Astrocyte (in vitro differentiated cells and primary cell): Measurements from ENCODE around the gene PEX3. TPM values are rescaled to one million over a fixed set of nuclear protein-coding genes. Genes with fewer than 3 reads are reported as not detected.

Experiments used
- DNase-seq: peaks from one replicate; pipeline ENCODE4 v3.0.0-alpha.2; 2010; ENCODE audit warnings: low read depth
- FAIRE-seq: peaks from 2 replicates; lab custom pipeline; 2011; peaks lifted over from hg19 to GRCh38; lab: Jason Lieb, UNC
- H2AFZ ChIP-seq: 2 replicates; pipeline ENCODE4 v1.6.0; 2012; ENCODE audit warnings: low read depth, low read length, inconsistent platforms
- H3K27ac ChIP-seq: 2 replicates; pipeline ENCODE4 v1.5.1; 2011; ENCODE audit warnings: low read depth, low read length, inconsistent platforms
- H3K27me3 ChIP-seq: 2 replicates; pipeline ENCODE4 v1.6.0; 2011; ENCODE audit warnings: low read length, inconsistent platforms; ENCODE audit not compliant: insufficient read depth
- H3K36me3 ChIP-seq: 2 replicates; pipeline ENCODE4 v1.5.1; 2011; ENCODE audit warnings: low read length, inconsistent platforms; ENCODE audit not compliant: insufficient read depth
- H3K4me1 ChIP-seq: 2 replicates; pipeline ENCODE4 v1.5.1; 2011; ENCODE audit warnings: low read length, inconsistent platforms; ENCODE audit not compliant: insufficient read depth
- H3K4me2 ChIP-seq: 2 replicates; pipeline ENCODE4 v1.6.0; 2012; ENCODE audit warnings: low read length, inconsistent platforms
- H3K4me3 ChIP-seq: 2 replicates; pipeline ENCODE4 v1.5.1; 2011; ENCODE audit warnings: low read depth, mild to moderate bottlenecking, low read length, inconsistent platforms; ENCODE audit not compliant: insufficient read depth
- H3K79me2 ChIP-seq: 2 replicates; pipeline ENCODE4 v1.6.0; 2012; ENCODE audit warnings: mild to moderate bottlenecking, low read length, inconsistent platforms; ENCODE audit not compliant: insufficient read depth
- H3K9ac ChIP-seq: 2 replicates; pipeline ENCODE4 v1.6.0; 2012; ENCODE audit warnings: mild to moderate bottlenecking, low read length, inconsistent platforms
- H3K9me3 ChIP-seq: 2 replicates; pipeline ENCODE4 v1.5.1; 2012; ENCODE audit warnings: low read depth, mild to moderate bottlenecking, low read length, inconsistent platforms; ENCODE audit not compliant: insufficient read depth
- H4K20me1 ChIP-seq: 2 replicates; pipeline ENCODE4 v1.6.0; 2012; ENCODE audit warnings: low read length, inconsistent platforms; ENCODE audit not compliant: insufficient read depth
- H3K27ac Mint-ChIP-seq: one replicate; pipeline ENCODE4 v1.8.0; 2021; ENCODE audit warnings: mild to moderate bottlenecking, mixed read lengths; ENCODE audit not compliant: unreplicated experiment
- H3K27me3 Mint-ChIP-seq: one replicate; pipeline ENCODE4 v1.8.0; 2021; ENCODE audit warnings: low read depth, mixed read lengths; ENCODE audit not compliant: unreplicated experiment
- H3K36me3 Mint-ChIP-seq: one replicate; pipeline ENCODE4 v1.8.0; 2021; ENCODE audit warnings: low read depth, mixed read lengths; ENCODE audit not compliant: unreplicated experiment
- H3K4me1 Mint-ChIP-seq: one replicate; pipeline ENCODE4 v1.8.0; 2021; ENCODE audit warnings: low read depth, mixed read lengths; ENCODE audit not compliant: unreplicated experiment
- H3K4me3 Mint-ChIP-seq: one replicate; pipeline ENCODE4 v1.8.0; 2021; ENCODE audit warnings: mild to moderate bottlenecking, moderate library complexity, mixed read lengths; ENCODE audit not compliant: unreplicated experiment
- H3K9me3 Mint-ChIP-seq: one replicate; pipeline ENCODE4 v1.8.0; 2021; ENCODE audit warnings: mild to moderate bottlenecking, mixed read lengths; ENCODE audit not compliant: unreplicated experiment
- CTCF ChIP-seq: IDR thresholded peaks from 2 replicates; pipeline ENCODE4 v1.5.1; 2011; ENCODE audit warnings: low read depth, mild to moderate bottlenecking, inconsistent platforms, low read length, moderate library complexity; ENCODE audit not compliant: insufficient read depth
- EZH2 ChIP-seq: IDR thresholded peaks from 2 replicates; pipeline ENCODE4 v1.6.1; 2012; ENCODE audit warnings: mild to moderate bottlenecking, low read length, inconsistent platforms; ENCODE audit not compliant: insufficient read depth
- total RNA-seq: library from RNA; stranded (reverse); gene quantifications from 2 replicates; pipeline ENCODE4 v1.2.1, GENCODE V29; 2021

Gene PEX3
- total RNA-seq, 1 donor from 2014 or later, result 14.2 TPM

GRCh38 chr6:143449714-143450452 is 722 bp upstream of the PEX3 start:
- peak; percentile 26 for DNase-seq
- peaks cover 57% of the 10 kb centered on the region for H3K79me2 ChIP-seq
- H3K4me1 Mint-ChIP-seq, result peaks cover 4% of the 10 kb centered on the region
- peak overlapping the region; percentile 96 for H3K9ac ChIP-seq
- H3K27ac ChIP-seq, result peak overlapping the region; percentile 86
- no peaks in the 10 kb centered on the region for H4K20me1 ChIP-seq
- H3K27me3 ChIP-seq, result no peaks in the 10 kb centered on the region
- TF ChIP-seq EZH2 (no peak), CTCF (no peak)
- no peaks in the 10 kb centered on the region for H3K9me3 Mint-ChIP-seq
- peak overlapping the region; percentile 88 for H3K27ac Mint-ChIP-seq
- no peaks in the 10 kb centered on the region for H3K36me3 Mint-ChIP-seq
- no peaks in the 10 kb centered on the region for H3K36me3 ChIP-seq
- H3K4me3 Mint-ChIP-seq, result peak overlapping the region; percentile 99
- peak overlapping the region; percentile 94 for H3K4me3 ChIP-seq
- no peaks in the 10 kb centered on the region for H3K27me3 Mint-ChIP-seq
- H3K4me1 ChIP-seq, result peaks cover 15% of the 10 kb centered on the region
- H2AFZ ChIP-seq, result peak overlapping the region; percentile 91
- H3K4me2 ChIP-seq, result peak overlapping the region; percentile 89
- no peak for FAIRE-seq
- H3K9me3 ChIP-seq, result no peaks in the 10 kb centered on the region

GRCh38 chr6:143451531-143451930 is 926 bp downstream of the PEX3 start:
- no peak for FAIRE-seq
- no peak for DNase-seq
- H3K27ac Mint-ChIP-seq, result peak overlapping the region; percentile 88
- peak overlapping the region; percentile 86 for H3K27ac ChIP-seq
- H3K9ac ChIP-seq, result peak overlapping the region; percentile 96
- peak overlapping the region; percentile 94 for H3K4me3 ChIP-seq
- H3K36me3 Mint-ChIP-seq, result no peaks in the 10 kb centered on the region
- peak overlapping the region; percentile 89 for H3K4me2 ChIP-seq
- no peaks in the 10 kb centered on the region for H3K36me3 ChIP-seq
- H3K4me1 Mint-ChIP-seq, result peaks cover 5% of the 10 kb centered on the region
- H3K27me3 ChIP-seq, result no peaks in the 10 kb centered on the region
- H3K79me2 ChIP-seq, result peaks cover 56% of the 10 kb centered on the region
- H3K4me1 ChIP-seq, result peaks cover 15% of the 10 kb centered on the region
- H3K9me3 Mint-ChIP-seq, result no peaks in the 10 kb centered on the region
- no peaks in the 10 kb centered on the region for H3K9me3 ChIP-seq
- no peak for TF ChIP-seq EZH2
- no peak for TF ChIP-seq CTCF
- H3K4me3 Mint-ChIP-seq, result peak overlapping the region; percentile 99
- no peaks in the 10 kb centered on the region for H4K20me1 ChIP-seq
- H2AFZ ChIP-seq, result peak overlapping the region; percentile 91
- no peaks in the 10 kb centered on the region for H3K27me3 Mint-ChIP-seq
